ENCODE data around the gene SMARCAL1.
A peak's percentile ranks its signal among the peaks of the same experiment; 100 is the strongest.

SMARCAL1 gene

GRCh38 chr2:216477283-216478035 lies 65.2 kb downstream of the SMARCAL1 start:
- no peak for DNase-seq

GRCh38 chr2:216478151-216478550 lies 65.9 kb downstream of the SMARCAL1 start:
- no peak for DNase-seq

- DNase-seq: no peak
Measured at GRCh38 chr2:216478791-216479190, 66.5 kb downstream of the SMARCAL1 start.

GRCh38 chr2:216480221-216480620 lies 67.9 kb downstream of the SMARCAL1 start:
- no peak for DNase-seq

- no peak for DNase-seq
Measured at GRCh38 chr2:216482640-216483039, 70.4 kb downstream of the SMARCAL1 start.

- no peak for DNase-seq
Measured at GRCh38 chr2:216485237-216485636, 73.0 kb downstream of the SMARCAL1 start.

- DNase-seq: no peak
Measured at GRCh38 chr2:216485745-216486144, 73.5 kb downstream of the SMARCAL1 start.

- DNase-seq: no peak
Measured at GRCh38 chr2:216486271-216486670, 74.0 kb downstream of the SMARCAL1 start.

GRCh38 chr2:216486708-216487107 lies 74.4 kb downstream of the SMARCAL1 start:
- DNase-seq: no peak

- DNase-seq: no peak
Measured at GRCh38 chr2:216490061-216490460, 77.8 kb downstream of the SMARCAL1 start.

- DNase-seq: no peak
Measured at GRCh38 chr2:216491793-216492596, 79.7 kb downstream of the SMARCAL1 start.

- no peak for DNase-seq
Measured at GRCh38 chr2:216492597-216493333, 80.5 kb downstream of the SMARCAL1 start.

- no peak for DNase-seq
Measured at GRCh38 chr2:216493334-216493685, 81.0 kb downstream of the SMARCAL1 start.

GRCh38 chr2:216495656-216496055 lies 83.4 kb downstream of the SMARCAL1 start:
- no peak for DNase-seq

- no peak for DNase-seq
Measured at GRCh38 chr2:216497382-216498069, 85.2 kb downstream of the SMARCAL1 start.

- DNase-seq: no peak
Measured at GRCh38 chr2:216498070-216498378, 85.7 kb downstream of the SMARCAL1 start.

GRCh38 chr2:216498379-216499352 lies 86.4 kb downstream of the SMARCAL1 start, which contains the start of gene RPL37A:
Gene RPL37A, plus strand, starts transcription at chr2:216498844. Its CDS starts 31 bp downstream, at chr2:216498875.
- peak; percentile 88 for DNase-seq

- DNase-seq: no peak
Measured at GRCh38 chr2:216499641-216500218, 87.4 kb downstream of the SMARCAL1 start.

- DNase-seq: no peak
Measured at GRCh38 chr2:216500572-216500971, 88.3 kb downstream of the SMARCAL1 start.

GRCh38 chr2:216501854-216502253 lies 89.6 kb downstream of the SMARCAL1 start:
- no peak for DNase-seq

- DNase-seq: no peak
Measured at GRCh38 chr2:216502381-216503158, 90.3 kb downstream of the SMARCAL1 start.

Measured in NCI-H526 treated with DMSO at 0.1 percent for 48 hours (cell line).